Measurements from ENCODE around the gene BABAM2.

Gene BABAM2

DNA sequence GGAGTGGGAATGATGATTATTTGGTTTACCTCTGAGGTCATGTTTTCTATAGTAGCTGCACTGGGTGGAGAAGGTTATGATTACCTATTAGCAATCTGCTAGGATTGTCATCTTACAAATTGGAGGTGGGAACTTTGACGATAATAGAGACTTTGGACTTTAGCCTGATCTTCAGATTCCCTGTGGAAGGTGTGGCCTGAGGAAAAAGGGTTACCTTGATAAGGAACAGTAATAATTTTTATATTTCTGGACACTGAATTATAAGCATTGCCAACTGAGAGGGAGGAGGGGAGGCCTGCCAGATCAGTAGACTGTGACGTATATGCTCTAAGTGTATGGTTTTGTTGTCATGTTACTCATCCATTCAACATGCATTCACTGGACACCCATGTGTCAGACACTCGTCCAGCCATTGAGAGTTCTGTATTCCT lies 318.7 kb downstream of the BABAM2 start:
- DNase-seq (ENCODE audit: low read depth), result no peak

DNA sequence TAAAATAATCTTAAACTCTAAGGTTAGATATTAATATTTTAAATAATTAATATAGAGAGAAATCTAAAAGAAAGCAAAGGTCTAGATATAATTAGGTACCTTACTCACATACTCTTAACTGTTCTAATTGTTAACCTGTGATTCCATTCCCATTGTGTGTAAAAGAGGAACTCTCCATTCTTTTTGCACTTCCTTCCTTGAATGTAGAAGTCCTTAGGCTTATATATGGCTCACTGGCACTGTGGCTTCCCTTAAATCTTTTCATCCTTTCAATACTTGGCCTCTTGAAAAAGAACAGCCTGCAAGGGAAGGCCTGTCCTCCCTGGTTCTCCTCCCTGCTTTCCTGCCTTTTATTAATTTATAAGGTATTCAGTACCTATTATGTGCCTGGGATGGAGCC lies 319.3 kb downstream of the BABAM2 start:
- no peak for DNase-seq (ENCODE audit: low read depth)

DNA sequence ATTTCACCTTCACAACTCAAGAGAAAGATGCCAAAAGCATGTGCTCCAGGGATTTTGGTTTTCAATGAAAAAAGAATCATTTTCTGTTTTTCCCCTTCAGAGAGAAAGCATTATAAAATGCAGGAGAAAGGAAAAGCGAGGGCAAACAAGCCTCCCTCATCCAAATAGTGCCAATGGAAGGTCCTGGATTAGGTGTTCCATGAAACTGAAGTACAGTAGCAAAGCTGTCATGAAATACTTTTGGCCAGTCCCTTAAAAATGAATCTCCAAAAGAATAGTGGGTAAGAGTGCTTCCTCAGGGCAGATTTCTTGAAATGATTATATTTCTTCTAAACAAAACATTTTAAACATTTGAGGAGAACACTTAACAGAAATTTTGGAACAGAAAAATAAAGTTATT lies 320.0 kb downstream of the BABAM2 start:
- DNase-seq (ENCODE audit: low read depth), result no peak

DNA sequence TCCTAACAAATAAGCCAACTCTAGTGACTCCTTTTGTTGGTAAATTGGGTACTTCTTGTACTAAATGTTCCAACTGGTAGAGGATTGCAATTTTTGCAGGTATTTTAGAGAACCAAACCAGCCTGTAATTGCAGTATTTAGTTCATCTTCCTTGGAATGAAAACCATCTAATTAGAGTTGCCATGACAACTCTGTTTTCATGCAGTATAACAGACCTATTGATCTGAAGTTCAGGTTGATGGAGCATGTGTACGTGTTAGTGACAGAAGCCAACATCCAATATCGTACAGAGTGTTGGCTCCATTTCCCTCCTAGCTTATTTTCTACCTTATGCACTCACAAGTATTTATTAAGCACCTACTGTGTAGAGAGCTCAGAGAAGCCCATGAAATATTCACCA lies 325.8 kb downstream of the BABAM2 start:
- DNase-seq (ENCODE audit: low read depth), result no peak

- DNase-seq (ENCODE audit: low read depth), result no peak
Measured at GRCh38 chr2:28217042-28217740, 326.7 kb downstream of the BABAM2 start.

DNA sequence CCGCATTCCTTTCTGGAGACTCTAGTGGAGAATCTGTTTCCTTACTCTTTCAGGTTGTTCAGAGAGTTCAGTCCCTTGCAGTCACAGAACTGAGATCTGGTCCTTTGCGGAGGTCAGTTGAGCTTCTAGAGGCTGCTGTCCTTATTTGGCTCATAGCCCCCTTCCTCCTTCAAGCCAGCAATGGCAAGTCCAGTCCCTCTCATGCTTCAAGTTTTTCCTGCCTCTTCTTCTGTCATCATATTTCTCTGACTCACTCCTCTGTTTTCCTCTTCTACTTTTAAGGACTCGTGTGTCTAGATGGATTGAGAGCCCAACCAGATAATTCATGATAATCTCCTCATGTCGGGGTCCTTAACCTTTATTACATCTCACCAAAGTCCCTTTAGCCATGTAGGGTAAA lies 328.6 kb downstream of the BABAM2 start:
- DNase-seq (ENCODE audit: low read depth), result no peak

- no peak for DNase-seq (ENCODE audit: low read depth)
Measured at GRCh38 chr2:28219758-28220368, 329.3 kb downstream of the BABAM2 start.

DNA sequence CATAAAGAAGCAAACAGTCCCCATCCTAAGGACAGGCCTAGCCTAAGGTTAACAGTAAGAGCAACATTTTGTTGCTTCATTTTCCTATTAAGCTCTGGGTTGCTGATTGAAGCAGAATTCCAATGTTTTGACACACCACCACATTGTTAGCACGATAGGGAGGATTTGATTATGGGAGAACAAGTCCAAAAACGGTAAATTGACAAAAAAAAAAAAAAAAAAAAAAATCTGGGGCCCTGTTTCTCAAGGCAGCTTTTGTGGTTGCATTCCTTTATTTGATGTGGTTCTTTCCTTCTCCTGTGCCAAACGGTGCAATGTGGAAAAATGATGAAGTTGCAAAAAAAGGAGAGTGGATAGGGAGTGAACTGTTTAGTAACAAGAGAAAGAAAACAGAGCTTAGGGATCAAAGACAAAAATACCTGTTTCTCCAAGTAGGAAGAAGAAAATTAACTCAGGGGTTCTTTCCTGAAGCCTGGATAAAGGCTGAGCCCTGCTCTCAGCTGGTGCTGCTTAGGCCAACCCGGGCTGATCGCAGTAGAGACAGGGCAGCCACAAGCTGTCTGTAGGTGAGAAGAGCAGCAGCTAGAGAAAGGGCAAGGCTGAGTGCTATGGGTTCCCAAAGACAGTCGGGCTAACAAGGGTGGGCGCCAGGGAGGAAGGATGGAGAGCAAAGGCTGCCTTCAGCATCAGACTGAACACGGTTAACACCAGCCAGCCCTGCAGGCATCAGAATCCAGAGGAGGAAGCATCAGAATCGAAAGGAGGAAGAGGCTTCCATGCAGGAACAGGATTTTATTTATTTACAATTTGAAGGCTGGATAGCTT lies 334.3 kb downstream of the BABAM2 start:
- no peak for DNase-seq (ENCODE audit: low read depth)

- no peak for DNase-seq (ENCODE audit: low read depth)
Measured at GRCh38 chr2:28225473-28226080, 335.0 kb downstream of the BABAM2 start.

DNA sequence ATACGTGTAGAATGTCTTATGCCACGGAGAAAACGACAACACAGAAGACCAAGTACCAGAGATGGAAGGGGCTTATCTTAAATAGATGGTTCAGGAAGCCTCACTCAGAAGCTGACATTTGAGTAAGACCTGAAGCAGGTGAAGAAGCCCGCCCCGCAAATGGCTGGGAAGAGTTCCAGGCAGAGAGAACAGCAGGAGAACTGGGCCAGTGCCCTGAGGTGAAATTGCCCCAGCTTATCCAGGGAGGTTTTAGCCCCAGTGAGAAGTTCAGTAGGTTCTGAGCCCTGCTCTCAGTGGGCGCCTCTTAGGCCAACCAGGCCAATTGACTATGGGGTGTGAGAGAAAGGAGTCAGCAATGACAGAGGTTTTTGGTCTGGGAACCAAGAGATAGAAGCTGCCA lies 336.0 kb downstream of the BABAM2 start:
- DNase-seq (ENCODE audit: low read depth), result no peak

GRCh38 chr2:28227498-28227897 lies 337.0 kb downstream of the BABAM2 start:
- no peak for DNase-seq (ENCODE audit: low read depth)

GRCh38 chr2:28228434-28228995 lies 338.0 kb downstream of the BABAM2 start:
- no peak for DNase-seq (ENCODE audit: low read depth)

GRCh38 chr2:28231110-28231631 lies 340.6 kb downstream of the BABAM2 start:
- no peak for DNase-seq (ENCODE audit: low read depth)

DNA sequence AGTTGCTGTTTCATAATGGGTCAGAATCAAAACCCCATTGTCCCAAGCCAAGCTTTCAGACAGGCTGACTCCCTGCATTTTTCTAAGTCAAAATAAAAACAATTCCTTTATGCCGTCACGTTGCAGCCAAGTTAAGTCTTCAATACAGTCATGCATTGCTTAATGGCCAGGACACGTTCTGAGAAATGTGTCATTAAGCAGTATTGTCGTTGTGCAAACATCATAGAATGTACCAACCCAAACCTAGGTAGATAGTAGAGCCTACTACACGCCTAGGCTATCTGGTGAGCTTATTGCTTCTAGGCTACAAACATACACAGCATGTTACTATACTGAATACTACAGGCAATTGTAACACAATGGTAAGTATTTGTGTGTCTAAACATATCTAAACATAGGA lies 341.8 kb downstream of the BABAM2 start:
- no peak for DNase-seq (ENCODE audit: low read depth)

DNA sequence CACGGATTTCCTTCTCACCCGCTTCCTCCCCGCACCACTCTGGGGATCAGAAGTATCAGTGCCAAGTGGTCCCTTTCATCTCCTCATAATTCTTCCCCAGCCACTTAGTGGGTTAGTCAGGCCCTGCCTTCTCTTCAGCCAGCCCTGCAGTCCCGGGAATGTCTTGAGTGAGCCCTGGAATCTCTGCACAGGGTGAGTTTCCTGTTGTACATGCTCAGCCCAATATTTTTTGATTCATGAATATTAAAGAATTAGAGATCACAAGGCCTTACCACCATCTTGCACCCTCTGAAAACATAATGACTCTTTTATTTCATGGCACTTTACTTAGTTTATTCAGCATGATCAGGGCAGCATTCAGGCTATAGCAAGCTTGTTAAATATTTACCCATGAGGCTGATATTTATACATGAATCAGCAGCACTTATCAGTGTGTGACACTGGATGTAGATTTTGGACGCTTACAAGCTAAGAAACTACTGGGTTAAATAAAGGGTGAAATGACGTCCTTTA lies 342.7 kb downstream of the BABAM2 start:
- no peak for DNase-seq (ENCODE audit: low read depth)

- DNase-seq (ENCODE audit: low read depth), result no peak
Measured at GRCh38 chr2:28234807-28235206, 344.3 kb downstream of the BABAM2 start.

GRCh38 chr2:28239207-28239606 lies 348.7 kb downstream of the BABAM2 start:
- DNase-seq (ENCODE audit: low read depth), result no peak

GRCh38 chr2:28240937-28241336 lies 350.4 kb downstream of the BABAM2 start:
- DNase-seq (ENCODE audit: low read depth), result no peak

DNA sequence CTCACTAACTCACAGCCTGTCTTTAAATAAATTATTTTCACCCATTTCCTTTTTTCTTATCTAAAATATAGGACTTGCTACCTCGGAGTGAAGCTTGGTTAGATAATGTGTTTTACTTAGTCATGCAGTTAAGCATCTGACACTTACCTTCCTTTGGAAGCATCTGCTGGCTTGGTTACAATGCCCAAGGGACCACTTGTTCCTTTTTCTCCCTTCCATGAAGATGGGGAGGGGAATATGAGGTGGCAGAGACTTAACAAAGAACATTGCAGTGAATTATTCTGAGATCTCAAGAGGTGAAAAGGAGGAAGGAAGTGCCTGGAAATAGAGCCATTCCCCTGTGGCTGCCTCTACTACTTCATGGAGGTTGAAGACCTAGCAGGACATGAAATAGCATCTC lies 356.8 kb downstream of the BABAM2 start:
- DNase-seq (ENCODE audit: low read depth), result no peak

DNA sequence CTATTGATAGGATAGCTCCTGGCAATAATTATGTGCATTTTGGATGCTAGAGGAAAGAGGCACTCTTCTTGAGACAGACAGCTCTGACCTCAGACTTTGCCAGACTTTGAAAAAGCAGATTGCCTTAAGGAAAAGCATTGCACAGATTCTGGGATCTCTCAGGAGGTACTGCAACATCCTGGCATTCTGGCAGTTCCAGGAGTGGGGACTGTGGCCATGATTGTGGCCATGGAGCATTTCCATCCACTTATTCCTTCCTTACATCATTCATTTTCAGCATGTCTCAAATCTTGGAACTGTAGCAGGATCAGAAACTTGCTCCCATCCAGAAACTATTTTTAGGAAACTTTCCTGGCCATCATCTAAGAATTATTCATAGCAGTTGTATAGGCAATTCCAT lies 357.2 kb downstream of the BABAM2 start:
- DNase-seq (ENCODE audit: low read depth), result no peak

DNA sequence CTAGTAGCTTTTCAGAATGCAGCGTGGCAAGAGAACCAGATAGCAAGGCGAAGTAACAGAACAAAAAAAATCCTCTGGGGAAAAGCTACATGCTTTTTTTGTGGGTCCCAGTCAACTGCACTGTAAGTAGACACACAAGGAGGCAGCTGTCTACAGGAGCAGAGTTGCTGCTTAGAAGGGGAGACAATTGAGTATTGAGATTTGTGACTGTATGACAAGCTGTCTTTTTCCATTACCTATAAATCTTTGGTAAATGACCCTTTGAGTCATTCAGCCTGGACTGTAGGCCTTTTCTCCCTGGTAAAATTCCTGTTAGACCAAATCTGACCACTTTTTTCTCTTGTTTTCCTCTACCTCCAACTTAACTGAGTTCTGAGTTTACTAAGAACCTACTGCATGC lies 358.0 kb downstream of the BABAM2 start:
- no peak for DNase-seq (ENCODE audit: low read depth)

- no peak for DNase-seq (ENCODE audit: low read depth)
Measured at GRCh38 chr2:28250006-28250405, 359.5 kb downstream of the BABAM2 start.
